ENCODE measurements around the gene ANK3. TPM values are rescaled to one million over a fixed set of nuclear protein-coding genes. Genes with fewer than 3 reads are reported as not detected.

The ANK3 gene
- total RNA-seq, 1 experiment from 2014 or later = 0.97 TPM

GRCh38 chr10:60148266-60148840, 241.3 kb downstream of the ANK3 start:
- DNase-seq (ENCODE audit: low read depth in 1 of 2, low spot score in 2 of 2) = peak in 1 of 2 experiments; percentile 45
- H3K4me3 ChIP-seq = no peak overlapping the region
- no peaks in the 10 kb centered on the region for H3K9me3 ChIP-seq (replicated peaks)
- no peak overlapping the region for H3K27ac ChIP-seq
- H3K36me3 ChIP-seq = no peaks in the 10 kb centered on the region
- H3K27me3 ChIP-seq (replicated peaks) = no peaks in the 10 kb centered on the region; the same call in 1 of the 2 replicates
- peaks cover 7% of the 10 kb centered on the region for H3K4me1 ChIP-seq (replicated peaks)

- Histone ChIP-seq H3K36me3 (no peaks in the 10 kb centered on the region), H3K27me3 (replicated peaks) (no peaks in the 10 kb centered on the region), H3K27ac (no peak overlapping the region), H3K4me3 (no peak overlapping the region), H3K9me3 (replicated peaks) (no peaks in the 10 kb centered on the region), H3K4me1 (replicated peaks) (peaks cover 7% of the 10 kb centered on the region)
- no peak for DNase-seq (ENCODE audit: low read depth in 1 of 2, low spot score in 2 of 2)
Observed at GRCh38 chr10:60147576-60148265, 242.0 kb downstream of the ANK3 start.

- H3K4me1 ChIP-seq (replicated peaks) = peaks cover 7% of the 10 kb centered on the region
- H3K27ac ChIP-seq = no peak overlapping the region
- H3K4me3 ChIP-seq = no peak overlapping the region
- no peaks in the 10 kb centered on the region for H3K9me3 ChIP-seq (replicated peaks)
- no peaks in the 10 kb centered on the region for H3K36me3 ChIP-seq
- no peaks in the 10 kb centered on the region for H3K27me3 ChIP-seq (replicated peaks)
- DNase-seq (ENCODE audit: low read depth in 1 of 2, low spot score in 2 of 2) = no peak
Observed at GRCh38 chr10:60147025-60147424, 242.7 kb downstream of the ANK3 start.

GRCh38 chr10:60144099-60144498, 245.6 kb downstream of the ANK3 start:
- peaks cover 22% of the 10 kb centered on the region for H3K4me1 ChIP-seq (replicated peaks)
- no peak overlapping the region for H3K27ac ChIP-seq
- no peaks in the 10 kb centered on the region for H3K9me3 ChIP-seq (replicated peaks)
- no peaks in the 10 kb centered on the region for H3K36me3 ChIP-seq
- no peak for DNase-seq (ENCODE audit: low read depth in 1 of 2, low spot score in 2 of 2)
- no peaks in the 10 kb centered on the region for H3K27me3 ChIP-seq (replicated peaks)
- no peak overlapping the region for H3K4me3 ChIP-seq

GRCh38 chr10:60142736-60143135, 246.9 kb downstream of the ANK3 start:
- DNase-seq (ENCODE audit: low read depth in 1 of 2, low spot score in 2 of 2) = no peak
- H3K4me3 ChIP-seq = no peak overlapping the region

GRCh38 chr10:60141896-60142559, 247.6 kb downstream of the ANK3 start:
- H3K27ac ChIP-seq = no peak overlapping the region
- DNase-seq (ENCODE audit: low read depth in 1 of 2, low spot score in 2 of 2) = no peak
- H3K9me3 ChIP-seq (replicated peaks) = no peaks in the 10 kb centered on the region
- H3K4me3 ChIP-seq = no peak overlapping the region
- H3K4me1 ChIP-seq (replicated peaks) = peaks cover 15% of the 10 kb centered on the region
- H3K27me3 ChIP-seq (replicated peaks) = no peaks in the 10 kb centered on the region
- H3K36me3 ChIP-seq = no peaks in the 10 kb centered on the region

More at GRCh38 chr10:60142736-60143135, 246.9 kb downstream of the ANK3 start:
- H3K9me3 ChIP-seq (replicated peaks) = no peaks in the 10 kb centered on the region
- no peak overlapping the region for H3K27ac ChIP-seq
- H3K27me3 ChIP-seq (replicated peaks) = no peaks in the 10 kb centered on the region
- H3K4me1 ChIP-seq (replicated peaks) = peaks cover 15% of the 10 kb centered on the region
- no peaks in the 10 kb centered on the region for H3K36me3 ChIP-seq

GRCh38 chr10:60140651-60141632, 248.7 kb downstream of the ANK3 start:
- no peaks in the 10 kb centered on the region for H3K27me3 ChIP-seq (replicated peaks)
- no peaks in the 10 kb centered on the region for H3K9me3 ChIP-seq (replicated peaks)
- no peak overlapping the region for H3K4me3 ChIP-seq
- H3K36me3 ChIP-seq = no peaks in the 10 kb centered on the region
- peaks cover 15% of the 10 kb centered on the region for H3K4me1 ChIP-seq (replicated peaks)
- H3K27ac ChIP-seq = no peak overlapping the region
- no peak for DNase-seq (ENCODE audit: low read depth in 1 of 2, low spot score in 2 of 2)

- no peak overlapping the region for H3K27ac ChIP-seq
- peak in 1 of 2 experiments; percentile 46 for DNase-seq (ENCODE audit: low read depth in 1 of 2, low spot score in 2 of 2)
- H3K4me1 ChIP-seq (replicated peaks) = peaks cover 15% of the 10 kb centered on the region
- H3K4me3 ChIP-seq = no peak overlapping the region
- H3K27me3 ChIP-seq (replicated peaks) = no peaks in the 10 kb centered on the region
- H3K36me3 ChIP-seq = no peaks in the 10 kb centered on the region
- H3K9me3 ChIP-seq (replicated peaks) = no peaks in the 10 kb centered on the region
Observed at GRCh38 chr10:60139798-60140566, 249.7 kb downstream of the ANK3 start.

GRCh38 chr10:60139290-60139689, 250.4 kb downstream of the ANK3 start:
- no peak for DNase-seq (ENCODE audit: low read depth in 1 of 2, low spot score in 2 of 2)

GRCh38 chr10:60138842-60139241, 250.8 kb downstream of the ANK3 start:
- Histone ChIP-seq H3K9me3 (replicated peaks) (no peaks in the 10 kb centered on the region), H3K27ac (no peak overlapping the region), H3K4me3 (no peak overlapping the region), H3K27me3 (replicated peaks) (no peaks in the 10 kb centered on the region), H3K36me3 (no peaks in the 10 kb centered on the region), H3K4me1 (replicated peaks) (peaks cover 15% of the 10 kb centered on the region)
- DNase-seq (ENCODE audit: low read depth in 1 of 2, low spot score in 2 of 2) = no peak

More at GRCh38 chr10:60139290-60139689, 250.4 kb downstream of the ANK3 start:
- Histone ChIP-seq H3K9me3 (replicated peaks) (no peaks in the 10 kb centered on the region), H3K27me3 (replicated peaks) (no peaks in the 10 kb centered on the region), H3K27ac (no peak overlapping the region), H3K4me3 (no peak overlapping the region), H3K4me1 (replicated peaks) (peaks cover 15% of the 10 kb centered on the region), H3K36me3 (no peaks in the 10 kb centered on the region)

- H3K36me3 ChIP-seq = no peaks in the 10 kb centered on the region
- no peaks in the 10 kb centered on the region for H3K9me3 ChIP-seq (replicated peaks)
Observed at GRCh38 chr10:60138026-60138425, 251.6 kb downstream of the ANK3 start.

GRCh38 chr10:60137292-60137992, 252.2 kb downstream of the ANK3 start:
- Histone ChIP-seq H3K4me3 (no peak overlapping the region), H3K9me3 (replicated peaks) (no peaks in the 10 kb centered on the region), H3K27ac (no peak overlapping the region)

More at GRCh38 chr10:60138026-60138425, 251.6 kb downstream of the ANK3 start:
- H3K27me3 ChIP-seq (replicated peaks) = no peaks in the 10 kb centered on the region
- no peak overlapping the region for H3K4me3 ChIP-seq
- no peak for DNase-seq (ENCODE audit: low read depth in 1 of 2, low spot score in 2 of 2)
- no peak overlapping the region for H3K27ac ChIP-seq
- H3K4me1 ChIP-seq (replicated peaks) = peaks cover 15% of the 10 kb centered on the region

More at GRCh38 chr10:60137292-60137992, 252.2 kb downstream of the ANK3 start:
- no peaks in the 10 kb centered on the region for H3K36me3 ChIP-seq
- peaks cover 15% of the 10 kb centered on the region for H3K4me1 ChIP-seq (replicated peaks)
- no peak for DNase-seq (ENCODE audit: low read depth in 1 of 2, low spot score in 2 of 2)
- H3K27me3 ChIP-seq (replicated peaks) = no peaks in the 10 kb centered on the region

Data from SJSA1 (cell line).